Mesothelial cell of epicardium (in vitro differentiated cells): ENCODE measurements around the gene RPP38. TPM values are rescaled to one million over a fixed set of nuclear protein-coding genes. Genes with fewer than 3 reads are reported as not detected.

ENCODE experiments used
- DNase-seq, 2 experiments: peaks; one replicate each; pipeline ENCODE4 v3.0.0; 2021; ENCODE audit warnings: low spot score in 2 of 2; ENCODE audit not compliant: unreplicated experiment in 2 of 2
- H3K27ac Mint-ChIP-seq: 2 replicates; pipeline ENCODE4 v1.8.0; 2021; ENCODE audit warnings: mixed read lengths
- H3K27me3 Mint-ChIP-seq: 2 replicates; pipeline ENCODE4 v1.8.0; 2021; ENCODE audit warnings: low read depth, mixed read lengths
- H3K36me3 Mint-ChIP-seq: 2 replicates; pipeline ENCODE4 v1.8.0; 2021; ENCODE audit warnings: mixed read lengths
- H3K4me1 Mint-ChIP-seq: 2 replicates; pipeline ENCODE4 v1.8.0; 2021; ENCODE audit warnings: mixed read lengths
- H3K4me3 Mint-ChIP-seq: 2 replicates; pipeline ENCODE4 v1.8.0; 2021; ENCODE audit warnings: mild to moderate bottlenecking, moderate library complexity, mixed read lengths
- H3K9me3 Mint-ChIP-seq: 2 replicates; pipeline ENCODE4 v1.8.0; 2021; ENCODE audit warnings: mixed read lengths
- total RNA-seq: library from RNA; stranded (reverse); gene quantifications from 3 replicates; pipeline ENCODE4 v1.2.1, GENCODE V29; 2021
- TF ChIP-seq, protein P1 (sequence below): fragments of 200-600 bp; sonication (generic); IDR thresholded peaks from one replicate; pipeline ENCODE4 v1.5.0; 2021; ENCODE audit warnings: antibody characterized with exemption; ENCODE audit not compliant: unreplicated experiment

The RPP38 gene
- total RNA-seq, 1 donor from 2014 or later, result 16.0 TPM

DNA sequence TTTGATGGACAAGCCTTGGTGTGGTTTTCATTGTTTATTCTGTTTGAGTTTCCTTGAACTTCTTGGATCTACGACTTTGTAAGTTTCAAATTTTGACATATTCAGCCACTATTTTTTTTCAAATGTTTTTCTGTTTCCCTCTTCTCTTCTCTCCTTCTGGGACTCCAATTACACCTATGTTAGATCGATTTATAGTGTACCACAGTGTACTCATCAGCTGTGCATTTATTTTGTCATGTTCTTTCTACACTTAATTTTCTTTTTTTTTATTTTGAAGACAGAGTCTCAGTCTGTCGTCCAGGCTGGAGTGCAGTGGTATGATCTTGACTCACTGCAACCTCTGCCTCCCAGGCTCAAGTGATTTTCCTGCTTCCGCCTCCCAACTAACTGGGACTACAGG, 37.2 kb upstream of the RPP38 start:
- H3K36me3 Mint-ChIP-seq, result peaks cover 10% of the 10 kb centered on the region
- TF ChIP-seq, protein P1, sequence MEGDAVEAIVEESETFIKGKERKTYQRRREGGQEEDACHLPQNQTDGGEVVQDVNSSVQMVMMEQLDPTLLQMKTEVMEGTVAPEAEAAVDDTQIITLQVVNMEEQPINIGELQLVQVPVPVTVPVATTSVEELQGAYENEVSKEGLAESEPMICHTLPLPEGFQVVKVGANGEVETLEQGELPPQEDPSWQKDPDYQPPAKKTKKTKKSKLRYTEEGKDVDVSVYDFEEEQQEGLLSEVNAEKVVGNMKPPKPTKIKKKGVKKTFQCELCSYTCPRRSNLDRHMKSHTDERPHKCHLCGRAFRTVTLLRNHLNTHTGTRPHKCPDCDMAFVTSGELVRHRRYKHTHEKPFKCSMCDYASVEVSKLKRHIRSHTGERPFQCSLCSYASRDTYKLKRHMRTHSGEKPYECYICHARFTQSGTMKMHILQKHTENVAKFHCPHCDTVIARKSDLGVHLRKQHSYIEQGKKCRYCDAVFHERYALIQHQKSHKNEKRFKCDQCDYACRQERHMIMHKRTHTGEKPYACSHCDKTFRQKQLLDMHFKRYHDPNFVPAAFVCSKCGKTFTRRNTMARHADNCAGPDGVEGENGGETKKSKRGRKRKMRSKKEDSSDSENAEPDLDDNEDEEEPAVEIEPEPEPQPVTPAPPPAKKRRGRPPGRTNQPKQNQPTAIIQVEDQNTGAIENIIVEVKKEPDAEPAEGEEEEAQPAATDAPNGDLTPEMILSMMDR, result no peak
- H3K4me3 Mint-ChIP-seq, result no peak overlapping the region
- no peaks in the 10 kb centered on the region for H3K4me1 Mint-ChIP-seq
- no peak for DNase-seq
- no peak overlapping the region for H3K27ac Mint-ChIP-seq
- H3K27me3 Mint-ChIP-seq, result peaks cover 6% of the 10 kb centered on the region
- H3K9me3 Mint-ChIP-seq, result peaks cover 20% of the 10 kb centered on the region

DNA sequence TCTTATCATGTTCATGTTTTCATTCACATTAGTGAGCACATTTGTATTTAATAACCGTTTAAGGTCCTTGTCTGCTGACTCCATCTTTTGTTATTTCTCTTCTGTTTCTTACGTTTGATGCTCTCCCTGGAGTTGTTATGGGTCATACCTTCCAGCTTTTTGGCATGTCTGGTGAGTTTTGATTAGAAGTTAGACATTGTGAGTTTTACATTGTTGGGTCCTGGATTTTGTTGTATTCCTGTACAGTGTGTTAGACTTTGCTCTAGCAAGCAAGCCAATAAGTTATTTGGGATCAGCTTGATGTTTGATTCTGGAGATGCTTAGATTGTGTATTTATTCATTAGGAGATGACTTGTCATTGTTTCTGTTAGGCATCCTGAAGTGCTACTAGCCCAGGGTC, 36.5 kb upstream of the RPP38 start:
- DNase-seq, result no peak
- Mint-ChIP-seq H3K36me3 (peaks cover 10% of the 10 kb centered on the region), H3K4me3 (no peak overlapping the region), H3K9me3 (peaks cover 24% of the 10 kb centered on the region), H3K27ac (no peak overlapping the region), H3K4me1 (no peaks in the 10 kb centered on the region), H3K27me3 (peaks cover 6% of the 10 kb centered on the region)
- TF ChIP-seq, protein P1, result no peak

DNA sequence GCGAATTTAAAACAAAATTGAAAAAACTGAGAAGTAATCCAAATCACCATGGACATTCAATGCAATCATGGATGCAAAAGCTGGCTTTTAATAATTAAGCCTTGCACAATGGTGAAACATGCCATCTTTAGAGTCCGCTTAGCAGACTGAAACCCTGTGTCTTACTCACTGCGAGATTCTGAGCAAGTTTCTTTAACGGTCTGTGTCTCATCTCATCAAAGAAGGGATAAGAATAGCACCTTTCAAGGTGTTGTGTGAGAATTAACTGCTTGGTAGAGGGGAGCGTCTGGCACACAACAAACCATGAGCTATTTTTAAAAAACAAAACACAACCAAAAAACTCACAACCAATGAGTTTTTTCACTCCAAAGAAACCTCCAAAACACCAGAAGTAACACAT, 30.0 kb upstream of the RPP38 start:
- TF ChIP-seq, protein P1, result no peak
- Mint-ChIP-seq H3K4me1 (no peaks in the 10 kb centered on the region), H3K27ac (no peak overlapping the region), H3K9me3 (peaks cover 22% of the 10 kb centered on the region), H3K27me3 (peaks cover 2% of the 10 kb centered on the region), H3K36me3 (peaks cover 3% of the 10 kb centered on the region), H3K4me3 (no peak overlapping the region)
- no peak for DNase-seq

DNA sequence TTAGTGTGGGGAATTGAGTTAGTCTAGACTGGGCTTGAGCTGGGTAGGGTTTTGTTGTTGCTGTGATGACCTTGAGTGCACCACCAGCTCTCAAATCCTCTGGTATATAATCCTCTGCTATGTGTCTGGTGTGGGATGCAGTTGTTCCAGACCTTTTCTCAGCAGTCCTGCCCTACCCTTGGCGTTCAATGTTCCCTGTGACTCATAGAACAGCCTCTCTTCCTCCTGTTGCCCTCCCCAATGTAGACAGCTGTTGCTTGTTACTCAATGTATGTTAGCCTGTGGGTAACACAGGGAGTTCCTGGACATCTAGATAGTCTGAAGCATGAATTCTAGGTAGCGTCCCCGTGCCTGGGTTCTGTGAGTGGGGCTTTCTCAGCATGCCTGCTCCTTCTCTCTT, 28.4 kb upstream of the RPP38 start:
- Mint-ChIP-seq H3K36me3 (peaks cover 14% of the 10 kb centered on the region), H3K27me3 (peaks cover 2% of the 10 kb centered on the region), H3K4me1 (no peaks in the 10 kb centered on the region), H3K4me3 (no peak overlapping the region), H3K27ac (no peak overlapping the region), H3K9me3 (peaks cover 34% of the 10 kb centered on the region)
- no peak for DNase-seq
- TF ChIP-seq, protein P1, result no peak

DNA sequence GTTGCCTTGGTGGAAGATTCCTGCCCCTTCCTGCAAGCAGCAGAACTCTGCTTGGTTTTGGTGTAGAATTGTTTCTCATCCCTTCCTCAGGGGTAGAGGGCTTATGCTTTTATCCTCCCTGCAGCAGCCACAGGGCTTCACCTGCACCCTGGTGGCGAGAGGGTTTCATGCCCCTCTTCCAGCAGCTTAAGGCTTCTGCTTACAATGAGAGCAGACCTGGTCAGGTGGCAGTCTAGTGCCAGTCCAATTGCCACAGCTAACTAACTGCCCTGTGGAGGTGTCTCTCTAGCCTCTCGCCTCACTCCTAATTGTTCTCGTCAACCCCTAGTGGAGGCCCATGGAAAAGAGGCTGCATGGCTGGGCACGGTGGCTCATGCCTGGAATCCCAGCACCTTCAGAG, 27.9 kb upstream of the RPP38 start:
- peaks cover 13% of the 10 kb centered on the region for H3K36me3 Mint-ChIP-seq
- H3K27ac Mint-ChIP-seq, result no peak overlapping the region
- DNase-seq, result no peak
- TF ChIP-seq, protein P1, result no peak
- no peaks in the 10 kb centered on the region for H3K4me1 Mint-ChIP-seq
- H3K27me3 Mint-ChIP-seq, result peaks cover under 1% of the 10 kb centered on the region
- peaks cover 33% of the 10 kb centered on the region for H3K9me3 Mint-ChIP-seq
- H3K4me3 Mint-ChIP-seq, result no peak overlapping the region

DNA sequence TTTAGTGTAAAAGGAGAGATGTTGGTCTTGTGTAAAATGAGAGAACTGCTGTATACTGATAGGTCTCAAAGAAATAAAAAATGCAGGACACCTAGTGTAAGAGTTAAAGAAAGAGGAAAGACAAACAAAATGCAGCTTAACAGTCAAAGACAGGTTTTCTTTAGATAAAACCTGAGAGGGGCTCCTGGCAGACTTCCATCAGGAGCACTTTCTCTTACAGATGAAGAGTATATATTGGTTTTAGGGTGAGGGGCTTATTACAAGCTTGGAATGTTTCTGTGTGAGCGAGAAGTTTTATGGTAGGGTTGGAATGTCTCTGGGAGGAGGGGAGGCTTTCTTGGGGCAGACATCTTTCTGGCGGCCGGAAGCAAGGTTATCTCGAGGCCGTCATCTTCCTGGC, 24.8 kb upstream of the RPP38 start:
- no peak overlapping the region for H3K27ac Mint-ChIP-seq
- H3K4me3 Mint-ChIP-seq, result no peak overlapping the region
- no peaks in the 10 kb centered on the region for H3K4me1 Mint-ChIP-seq
- H3K36me3 Mint-ChIP-seq, result peaks cover 12% of the 10 kb centered on the region
- peaks cover 22% of the 10 kb centered on the region for H3K9me3 Mint-ChIP-seq
- no peak for DNase-seq
- TF ChIP-seq, protein P1, result no peak
- H3K27me3 Mint-ChIP-seq, result no peaks in the 10 kb centered on the region
